Embryonic facial prominence (tissue), 1 donor: ENCODE results near the gene KCNMA1.

Experiments
- DNase-seq: peaks from one replicate; pipeline ENCODE4 v3.0.0-alpha.2; 2016; ENCODE audit errors: extremely low spot score

KCNMA1 gene

GRCh38 chr10:77049146-77049545 is 588.5 kb downstream of the KCNMA1 start:
- no peak for DNase-seq

DNA sequence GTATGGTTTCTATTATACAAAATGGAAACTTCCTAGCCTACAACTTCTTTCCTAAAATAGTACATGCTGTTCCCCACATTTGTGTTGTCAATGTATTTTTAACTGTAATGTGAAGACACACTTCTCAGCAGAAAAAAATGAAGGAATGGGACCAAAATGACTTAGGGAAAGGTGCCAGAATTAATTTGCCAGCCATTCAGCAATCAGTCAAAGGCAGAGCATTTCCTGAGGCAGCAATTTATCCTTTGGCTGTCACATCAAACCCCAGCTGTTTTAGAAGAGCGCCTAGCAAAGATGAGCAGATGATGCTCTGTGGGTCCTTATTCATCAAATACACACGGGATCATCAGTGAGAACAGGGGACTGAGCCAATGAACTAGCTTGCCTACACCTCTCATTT is 592.5 kb downstream of the KCNMA1 start:
- DNase-seq: no peak

- no peak for DNase-seq
These were observed 594.2 kb downstream of the KCNMA1 start for GRCh38 chr10:77043420-77043763.

DNA sequence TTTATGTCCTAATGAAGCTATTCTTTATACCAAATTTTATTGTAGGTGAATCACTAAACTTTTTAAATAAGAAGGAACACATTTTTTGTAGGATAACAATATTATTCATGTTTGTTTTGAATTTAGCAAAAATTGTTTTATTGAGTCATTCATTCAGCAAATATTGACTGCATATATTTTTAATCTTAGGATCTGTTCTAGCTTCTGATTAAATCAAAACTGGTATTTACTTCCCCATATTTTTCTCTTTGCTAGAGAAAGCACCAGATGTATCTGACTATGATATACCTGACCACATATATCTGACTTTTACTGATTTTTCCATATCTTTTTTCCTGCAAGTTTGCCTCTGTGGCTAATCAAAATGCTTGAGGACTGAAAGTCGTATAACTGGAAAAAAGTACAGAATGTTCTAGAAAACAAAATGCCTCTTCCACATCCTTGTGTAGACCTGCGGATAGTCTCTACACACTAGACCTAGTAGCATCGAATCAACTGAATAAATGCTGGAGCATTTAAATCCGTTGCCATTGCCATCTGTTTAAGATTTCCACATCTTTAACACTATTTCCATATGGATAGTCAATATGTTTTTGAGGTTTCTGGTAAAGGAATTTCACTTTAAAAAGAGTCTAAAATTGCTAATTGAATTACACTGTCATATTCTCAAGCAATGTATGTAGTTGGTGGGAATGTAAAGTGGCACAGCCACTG is 594.7 kb downstream of the KCNMA1 start:
- no peak for DNase-seq

GRCh38 chr10:77041636-77042258 is 595.9 kb downstream of the KCNMA1 start:
- DNase-seq: no peak

GRCh38 chr10:77038407-77038806 is 599.2 kb downstream of the KCNMA1 start:
- DNase-seq: no peak

- DNase-seq: no peak
These were observed 599.7 kb downstream of the KCNMA1 start for GRCh38 chr10:77037735-77038403.

GRCh38 chr10:77036993-77037734 is 600.4 kb downstream of the KCNMA1 start:
- no peak for DNase-seq

DNA sequence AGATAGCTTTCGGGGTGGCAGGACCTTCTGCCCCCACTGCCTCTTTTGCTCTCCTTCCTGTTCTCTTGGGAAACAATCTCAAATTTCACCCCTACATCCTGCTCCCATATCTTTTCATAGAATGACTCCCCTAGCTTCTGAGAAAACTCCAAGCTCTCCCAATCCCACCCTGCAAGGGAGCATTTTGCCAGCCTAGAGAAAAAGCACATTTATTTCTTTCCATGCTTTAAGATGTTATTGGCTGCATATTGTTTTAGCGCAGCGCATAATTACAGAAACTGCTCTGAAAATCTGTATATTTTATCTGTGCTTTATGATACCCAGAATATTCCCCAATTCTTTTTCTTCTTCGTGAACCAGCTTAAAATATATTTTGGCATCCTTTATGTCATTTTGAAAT is 601.3 kb downstream of the KCNMA1 start:
- no peak for DNase-seq

DNA sequence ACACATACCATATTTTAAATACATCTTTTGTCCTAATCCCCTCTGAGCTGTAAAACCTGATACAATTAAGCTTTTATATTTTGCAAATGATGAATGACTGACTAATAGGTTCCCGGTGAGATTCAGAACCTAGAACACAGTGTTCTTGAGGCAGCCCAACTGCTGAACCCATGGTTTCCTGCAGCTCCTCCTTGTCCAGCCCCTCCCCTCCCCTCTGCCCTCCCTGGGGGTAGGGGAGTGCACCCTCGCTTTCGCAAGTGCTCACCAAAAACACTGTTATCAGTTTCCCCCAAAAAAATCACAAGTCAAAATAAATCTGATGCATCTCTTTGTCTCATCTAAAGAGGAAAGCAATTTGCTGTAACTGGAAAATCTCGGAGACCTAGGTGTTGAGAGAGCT is 602.8 kb downstream of the KCNMA1 start:
- DNase-seq: no peak

GRCh38 chr10:77034240-77034639 is 603.4 kb downstream of the KCNMA1 start:
- DNase-seq: no peak

- no peak for DNase-seq
These were observed 605.4 kb downstream of the KCNMA1 start for GRCh38 chr10:77032188-77032570.

DNA sequence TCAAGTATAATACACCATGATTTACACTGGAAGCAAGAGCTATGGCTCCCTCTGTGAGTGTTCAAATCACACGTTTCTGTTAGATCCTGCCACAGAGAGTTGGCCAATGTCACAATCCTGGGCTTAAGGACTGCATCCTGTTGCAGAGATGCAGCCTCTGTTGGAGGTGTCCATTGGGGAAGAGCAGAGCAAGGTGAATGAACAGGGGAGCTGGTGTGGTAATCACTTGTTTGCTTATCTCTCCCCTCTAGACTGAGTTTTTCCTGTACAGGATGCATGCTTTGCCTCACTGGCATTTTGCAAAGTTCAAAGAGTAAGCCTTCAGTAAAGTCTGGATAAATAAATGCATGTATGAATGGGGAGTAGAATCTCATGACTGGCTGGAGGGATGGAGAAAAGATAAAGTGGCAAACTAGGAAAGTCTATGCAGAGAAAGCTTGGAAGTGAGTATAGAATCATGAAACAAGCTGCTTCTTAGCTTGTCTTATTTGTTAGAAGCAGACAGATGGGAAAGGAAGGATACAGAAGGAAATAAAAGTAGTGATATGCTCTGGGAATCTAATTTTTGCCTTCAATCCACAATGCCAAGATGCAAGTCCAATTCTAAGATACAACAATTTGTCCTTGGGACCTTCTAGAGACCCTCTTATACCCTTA is 605.9 kb downstream of the KCNMA1 start:
- no peak for DNase-seq

GRCh38 chr10:77030974-77031373 is 606.6 kb downstream of the KCNMA1 start:
- no peak for DNase-seq

GRCh38 chr10:77029777-77030717 is 607.6 kb downstream of the KCNMA1 start:
- no peak for DNase-seq

GRCh38 chr10:77028042-77028441 is 609.6 kb downstream of the KCNMA1 start:
- no peak for DNase-seq

GRCh38 chr10:77027576-77027975 is 610.0 kb downstream of the KCNMA1 start:
- no peak for DNase-seq

- no peak for DNase-seq
These were observed 610.5 kb downstream of the KCNMA1 start for GRCh38 chr10:77027141-77027540.

GRCh38 chr10:77026148-77026547 is 611.5 kb downstream of the KCNMA1 start:
- no peak for DNase-seq

- DNase-seq: no peak
These were observed 613.1 kb downstream of the KCNMA1 start for GRCh38 chr10:77024461-77024860.

DNA sequence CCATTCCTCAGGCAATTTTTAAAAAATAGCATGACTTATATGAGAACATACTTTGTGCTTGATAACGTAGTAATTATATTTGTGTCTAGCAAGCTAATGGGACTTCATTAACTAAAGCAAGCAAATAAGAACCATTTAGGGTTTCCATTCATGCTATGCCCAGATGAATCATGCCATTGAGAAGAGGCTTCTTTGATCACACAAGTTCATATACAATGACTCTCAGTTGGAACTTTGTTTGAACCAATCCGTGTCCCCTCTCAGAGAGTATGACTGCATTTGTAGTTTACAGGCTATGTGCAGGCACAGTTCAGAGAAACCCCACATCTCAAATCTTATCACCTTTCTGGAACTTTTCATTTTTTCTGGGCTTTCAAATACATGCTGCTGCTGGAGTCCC is 614.2 kb downstream of the KCNMA1 start:
- no peak for DNase-seq
